Adrenal gland (tissue), 12 donors: ENCODE measurements around the gene LCN1. TPM values are rescaled to one million over a fixed set of nuclear protein-coding genes. Genes with fewer than 3 reads are reported as not detected.
A peak's percentile ranks its signal among the peaks of the same experiment; 100 is the strongest.
"Not testable (repeated sequence)": the region's sequence is repeated elsewhere in the genome, so short reads cannot be mapped to it uniquely, and the experiment has no call there.

Experiments used
- DNase-seq, 7 donors: peaks; one replicate each; pipeline ENCODE4 v3.0.0-alpha.2; 2019 to 2020
- H3K27ac ChIP-seq, 5 donors: fragments of 200-600 bp; sonication (generic) in 4 of 5; 1 replicate in 3 of 5; 2 replicates in 2 of 5; pipeline versions ENCODE4 v1.5.1 to v1.8.0; 2016 to 2020; ENCODE audit warnings: mild to moderate bottlenecking in 1 of 5
- H3K27me3 ChIP-seq: fragments of 200-600 bp; 2 replicates; pipeline ENCODE4 v1.8.0; 2021
- H3K36me3 ChIP-seq, 2 donors: fragments of 200-600 bp; replicated peaks in 1 of 2; 1 replicate in 1 of 2; 2 replicates in 1 of 2; pipeline versions ENCODE4 v1.5.1 to v1.8.0; 2018 to 2022
- H3K4me1 ChIP-seq, 2 donors: fragments of 200-600 bp; replicated peaks in 1 of 2; 1 replicate in 1 of 2; 2 replicates in 1 of 2; pipeline versions ENCODE4 v1.5.1 to v1.8.0; 2018 to 2021
- H3K4me3 ChIP-seq, 4 donors: fragments of 200-600 bp; sonication (generic) in 3 of 4; one replicate each; pipeline ENCODE4 v1.5.1; 2016 to 2018
- H3K9me3 ChIP-seq, 3 donors: fragments of 200-600 bp; sonication (generic) in 1 of 3; replicated peaks in 1 of 3; 1 replicate in 2 of 3; 2 replicates in 1 of 3; pipeline versions ENCODE4 v1.5.1 to v1.8.0; 2016 to 2021
- POLR2A ChIP-seq, 2 donors: fragments of 450-650 bp; IDR thresholded peaks; one replicate each; pipeline ENCODE4 v1.6.1; 2017; ENCODE audit warnings: antibody characterized with exemption in 2 of 2, mild to moderate bottlenecking in 2 of 2, moderate library complexity in 1 of 2
- WGBS, 4 donors: extraction: QIAGEN DNeasy Blood & Tissue Kit in 2 of 4; methylation state at CpG; one replicate each; pipeline versions ENCODE4 v1.1.5 to v1.1.7; 2013 to 2017; 5-methylcytosine and 5-hydroxymethylcytosine counted together
- intact Hi-C, 2 donors: fragments of 100-400 bp; cut with DNase I; formaldehyde crosslinking; loops; one replicate each; pipeline versions ENCODE4 v1.14.1 to v1.15.0; 2022 to 2023
- polyA plus RNA-seq, 3 donors: library from polyadenylated mRNA; stranded (reverse); fragments of 200-250 nt in 2 of 3; fragments of 350-450 nt in 1 of 3; fragmentation: Illumina TruSeq in 1 of 3; extraction: RNeasy Lipid Tissue Mini Kit (QIAGEN cat#74804) in 1 of 3; gene quantifications; one replicate each; pipeline ENCODE4 v1.2.3, GENCODE V29; 2013 to 2014
- total RNA-seq, 9 donors: library from RNA; depleted of rRNA in 4 of 9; stranded (reverse); fragments of >200 nt in 4 of 9; fragments of 120-200 nt in 1 of 9; fragmentation: NEBNext Ultra II Directional in 1 of 9; extraction: Animal tissue kit (Norgen Biotek cat#: 25700) in 1 of 9; gene quantifications; one replicate each; pipeline versions ENCODE4 v1.1.0 to v1.2.4, GENCODE V29; 2013 to 2023
- TF ChIP-seq, protein P1 (sequence below), 6 experiments: fragments of 450-650 bp in 4 of 6; fragments of 200-600 bp in 2 of 6; sonication (generic) in 1 of 6; IDR thresholded peaks; 1 replicate in 5 of 6; 2 replicates in 1 of 6; pipeline versions ENCODE4 v1.5.1 to v1.8.0; 2016 to 2021; ENCODE audit warnings: antibody characterized with exemption in 6 of 6, mild to moderate bottlenecking in 2 of 6, moderate library complexity in 1 of 6
- donor health status: healthy with polysubstance abuse.
- donor health status: Bipolar disorder and iron deficiency.
- donor health status: DM: yes; HTN: yes; CAD: no.
- donor health status: DM: no; HTN: no; CAD: no.
- donor health status: DM: no; HTN: no; CAD: no.
- donor health status: DM: yes; HTN: yes; CAD: no.

The LCN1 gene
- total and polyA plus RNA-seq, 12 donors, result not detected

GRCh38 chr9:135509458-135509857, 11.8 kb upstream of the LCN1 start:
- Histone ChIP-seq H3K27me3 (no peaks in the 10 kb centered on the region), H3K27ac (no peak overlapping the region), H3K4me1 (no peaks in the 10 kb centered on the region), H3K4me3 (no peak overlapping the region), H3K9me3 (no peaks in the 10 kb centered on the region), H3K36me3 (peaks cover 0 to under 1% of the 10 kb centered on the region in 2 donors)
- DNase-seq, result no peak
- intact Hi-C loops, result loop anchor here in 1 of 2 donors (5.0 kb wide), 1 partner anchor 37 kb away; no protein-coding TSS in a partner anchor
- TF ChIP-seq POLR2A (IDR thresholded peaks at IDR 0.05), result no peak
- TF ChIP-seq, protein P1, sequence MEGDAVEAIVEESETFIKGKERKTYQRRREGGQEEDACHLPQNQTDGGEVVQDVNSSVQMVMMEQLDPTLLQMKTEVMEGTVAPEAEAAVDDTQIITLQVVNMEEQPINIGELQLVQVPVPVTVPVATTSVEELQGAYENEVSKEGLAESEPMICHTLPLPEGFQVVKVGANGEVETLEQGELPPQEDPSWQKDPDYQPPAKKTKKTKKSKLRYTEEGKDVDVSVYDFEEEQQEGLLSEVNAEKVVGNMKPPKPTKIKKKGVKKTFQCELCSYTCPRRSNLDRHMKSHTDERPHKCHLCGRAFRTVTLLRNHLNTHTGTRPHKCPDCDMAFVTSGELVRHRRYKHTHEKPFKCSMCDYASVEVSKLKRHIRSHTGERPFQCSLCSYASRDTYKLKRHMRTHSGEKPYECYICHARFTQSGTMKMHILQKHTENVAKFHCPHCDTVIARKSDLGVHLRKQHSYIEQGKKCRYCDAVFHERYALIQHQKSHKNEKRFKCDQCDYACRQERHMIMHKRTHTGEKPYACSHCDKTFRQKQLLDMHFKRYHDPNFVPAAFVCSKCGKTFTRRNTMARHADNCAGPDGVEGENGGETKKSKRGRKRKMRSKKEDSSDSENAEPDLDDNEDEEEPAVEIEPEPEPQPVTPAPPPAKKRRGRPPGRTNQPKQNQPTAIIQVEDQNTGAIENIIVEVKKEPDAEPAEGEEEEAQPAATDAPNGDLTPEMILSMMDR (IDR thresholded peaks at IDR 0.05), result no peak
- 77 to 83% (median 79%) methylated on average over 2 of the region's 2 CpGs for WGBS, 4 donors

GRCh38 chr9:135512241-135512603, 9.0 kb upstream of the LCN1 start:
- Histone ChIP-seq H3K4me3 (no peak overlapping the region), H3K27me3 (no peaks in the 10 kb centered on the region), H3K27ac (no peak overlapping the region), H3K4me1 (no peaks in the 10 kb centered on the region), H3K9me3 (no peaks in the 10 kb centered on the region), H3K36me3 (no peaks in the 10 kb centered on the region)
- intact Hi-C loops, result no loop called here
- DNase-seq, result no peak
- TF ChIP-seq, protein P1 (IDR thresholded peaks at IDR 0.05), result no peak
- no peak for TF ChIP-seq POLR2A (IDR thresholded peaks at IDR 0.05)
- WGBS, 4 donors, result 79 to 88% (median 85%) methylated on average over 10 of the region's 10 CpGs

DNA sequence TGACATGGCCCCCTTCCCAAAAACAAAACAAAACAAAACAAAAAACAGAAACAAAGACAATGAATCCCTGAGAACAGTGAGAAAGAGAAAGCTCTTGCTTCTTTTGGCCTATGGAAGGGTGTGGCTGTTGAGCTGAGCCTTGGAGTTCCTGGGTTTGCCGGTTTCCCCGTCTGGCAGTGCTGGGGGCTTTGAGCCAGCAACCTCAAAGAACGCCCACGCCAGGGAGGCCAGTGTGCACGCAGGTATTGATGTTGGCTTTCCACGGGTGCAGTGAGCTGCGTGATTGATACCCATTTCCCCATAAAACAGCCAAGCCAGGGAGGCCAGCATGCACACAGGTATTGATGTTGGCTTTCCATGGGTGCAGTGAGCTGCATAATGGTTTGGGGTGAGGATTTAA, 8.3 kb upstream of the LCN1 start:
- 47 to 52% (median 50%) methylated on average over 6 to 7 of the region's 7 CpGs for WGBS, 4 donors
- intact Hi-C loops, result no loop called here

GRCh38 chr9:135513351-135513846, 7.8 kb upstream of the LCN1 start:
- TF ChIP-seq, protein P1 (IDR thresholded peaks at IDR 0.05), result no peak
- TF ChIP-seq POLR2A (IDR thresholded peaks at IDR 0.05), result no peak
- no peaks in the 10 kb centered on the region for H3K9me3 ChIP-seq
- peak in 3 of 7 donors; percentile 8 to 35 (median 15) for DNase-seq
- no peak overlapping the region for H3K4me3 ChIP-seq
- H3K4me1 ChIP-seq, result no peaks in the 10 kb centered on the region
- H3K36me3 ChIP-seq, result no peaks in the 10 kb centered on the region
- 69 to 81% (median 74%) methylated on average over 12 to 19 of the region's 19 CpGs for WGBS, 4 donors
- intact Hi-C loops, result no loop called here
- no peak overlapping the region for H3K27ac ChIP-seq
- H3K27me3 ChIP-seq, result no peaks in the 10 kb centered on the region

More for the DNA sequence above, 8.3 kb upstream of the LCN1 start:
- TF ChIP-seq POLR2A (IDR thresholded peaks at IDR 0.05), result no peak
- TF ChIP-seq, protein P1 (IDR thresholded peaks at IDR 0.05), result no peak
- Histone ChIP-seq H3K4me1 (no peaks in the 10 kb centered on the region), H3K4me3 (no peak overlapping the region), H3K9me3 (no peaks in the 10 kb centered on the region), H3K27me3 (no peaks in the 10 kb centered on the region), H3K27ac (no peak overlapping the region), H3K36me3 (no peaks in the 10 kb centered on the region)
- peak in 2 of 7 donors; percentile 7 to 16 for DNase-seq

GRCh38 chr9:135513906-135514305, 7.3 kb upstream of the LCN1 start:
- peak in 1 of 7 donors; percentile 8 for DNase-seq
- H3K27ac ChIP-seq, H3K36me3 ChIP-seq, H3K4me3 ChIP-seq, intact Hi-C loops, H3K4me1 ChIP-seq, H3K9me3 ChIP-seq, H3K27me3 ChIP-seq: not testable (repeated sequence)
- 40 to 88% (median 88%) methylated on average over 1 to 9 of the region's 9 CpGs; no CpG with 5 or more reads in 1 of the 4 donors for WGBS, 4 donors
